H1 (cell line): Measurements from ENCODE around the gene PDF. TPM values are rescaled to one million over a fixed set of nuclear protein-coding genes. Genes with fewer than 3 reads are reported as not detected.

Experiments used
- CTCF ChIA-PET: fragments of 300-600 bp; sonication (Branson Sonifier 250); formaldehyde crosslinking; loops from one replicate; lab custom pipeline; 2021; ENCODE audit not compliant: partially characterized antibody; lab: Charles Lee
- POLR2A ChIA-PET: fragments of 300-600 bp; sonication (Branson Sonifier 250); formaldehyde crosslinking; loops from one replicate; lab custom pipeline; 2021; ENCODE audit warnings: inconsistent platforms; ENCODE audit not compliant: partially characterized antibody; lab: Charles Lee
- DNase-seq, 2 experiments: peaks; one replicate each; pipeline versions ENCODE4 v3.0.0 to v3.0.0-alpha.2; 2010 to 2022; ENCODE audit warnings: low spot score in 2 of 2, low read depth in 1 of 2, mixed read lengths in 1 of 2
- FAIRE-seq: peaks from 2 replicates; lab custom pipeline; 2011; peaks lifted over from hg19 to GRCh38; lab: Jason Lieb, UNC
- H2AFZ ChIP-seq: 2 replicates; pipeline ENCODE4 v1.8.1; 2012; ENCODE audit warnings: low read length, inconsistent platforms
- H2AK5ac ChIP-seq: 2 replicates; pipeline ENCODE4 v1.6.1; 2013; ENCODE audit warnings: low read depth, low read length
- H2BK120ac ChIP-seq: replicated peaks from 2 replicates; pipeline ENCODE3; 2013; ENCODE audit warnings: low read depth, low read length, inconsistent platforms
- H2BK12ac ChIP-seq: 2 replicates; pipeline ENCODE4 v1.6.1; 2013; ENCODE audit warnings: low read depth, low read length
- H2BK15ac ChIP-seq: 2 replicates; pipeline ENCODE4 v1.6.1; 2013; ENCODE audit warnings: low read length
- H2BK20ac ChIP-seq: 2 replicates; pipeline ENCODE4 v1.6.1; 2013; ENCODE audit warnings: low read length
- H2BK5ac ChIP-seq: 2 replicates; pipeline ENCODE4 v1.6.1; 2013; ENCODE audit warnings: low read depth, low read length
- H3K14ac ChIP-seq: 2 replicates; pipeline ENCODE4 v1.6.1; 2013; ENCODE audit warnings: inconsistent platforms; ENCODE audit not compliant: insufficient read length
- H3K18ac ChIP-seq: 2 replicates; pipeline ENCODE4 v1.6.1; 2013; ENCODE audit warnings: low read length; ENCODE audit errors: extremely low read depth
- H3K23ac ChIP-seq: 2 replicates; pipeline ENCODE4 v1.6.1; 2013; ENCODE audit warnings: inconsistent platforms; ENCODE audit not compliant: insufficient read length
- H3K23me2 ChIP-seq: 2 replicates; pipeline ENCODE4 v1.6.1; 2013; ENCODE audit warnings: low read depth, low read length
- H3K27ac ChIP-seq: 2 replicates; pipeline ENCODE4 v1.6.1; 2011; ENCODE audit warnings: low read depth, low read length, inconsistent platforms
- H3K27me3 ChIP-seq, 4 experiments: replicated peaks in 1 of 4; 1 replicate in 1 of 4; 2 replicates in 3 of 4; pipeline versions ENCODE4 v1.6.1 to v1.8.1; 2011 to 2013; ENCODE audit warnings: low read length in 3 of 4, mild to moderate bottlenecking in 3 of 4, inconsistent platforms in 2 of 4, mixed read lengths in 2 of 4, moderate library complexity in 1 of 4; ENCODE audit not compliant: control insufficient read depth in 3 of 4, insufficient read depth in 3 of 4; ENCODE audit errors: extremely low read depth in 1 of 4
- H3K36me3 ChIP-seq, 4 experiments: 2 replicates each; pipeline versions ENCODE4 v1.6.1 to v1.8.1; 2011 to 2013; ENCODE audit warnings: mild to moderate bottlenecking in 4 of 4, low read length in 3 of 4, moderate library complexity in 2 of 4, control low read depth in 1 of 4, inconsistent platforms in 1 of 4; ENCODE audit not compliant: insufficient read depth in 4 of 4, control insufficient read depth in 2 of 4
- H3K4ac ChIP-seq: replicated peaks from 2 replicates; pipeline ENCODE3; 2013; ENCODE audit warnings: low read length, low read depth, mixed read lengths, inconsistent platforms; ENCODE audit not compliant: insufficient read length
- H3K4me1 ChIP-seq, 4 experiments: replicated peaks in 1 of 4; 1 replicate in 1 of 4; 2 replicates in 3 of 4; pipeline versions ENCODE4 v1.6.1 to v1.8.1; 2011 to 2013; ENCODE audit warnings: low read length in 3 of 4, inconsistent platforms in 2 of 4, mixed read lengths in 1 of 4; ENCODE audit not compliant: insufficient read depth in 4 of 4, control insufficient read depth in 3 of 4
- H3K4me2 ChIP-seq, 2 experiments: 2 replicates each; pipeline versions ENCODE4 v1.6.1 to v1.8.1; 2011 to 2013; ENCODE audit warnings: low read depth in 2 of 2, low read length in 2 of 2, control low read depth in 1 of 2, inconsistent platforms in 1 of 2, mild to moderate bottlenecking in 1 of 2; ENCODE audit not compliant: insufficient read depth in 1 of 2
- H3K4me3 ChIP-seq, 4 experiments: fragments of 200-600, 300-600 bp in 1 of 4; sonication (generic), shearing (Covaris generic), sonication (Bioruptor Twin) in 1 of 4; 2 replicates each; pipeline versions ENCODE4 v1.5.1 to v1.8.1; 2011 to 2016; ENCODE audit warnings: low read length in 4 of 4, low read depth in 3 of 4, control low read depth in 2 of 4, inconsistent platforms in 2 of 4, mild to moderate bottlenecking in 2 of 4, mixed read lengths in 1 of 4, moderate library complexity in 1 of 4; ENCODE audit not compliant: insufficient read depth in 2 of 4; ENCODE audit errors: extremely low read depth in 1 of 4
- H3K56ac ChIP-seq: replicated peaks from 2 replicates; pipeline ENCODE3; 2013; ENCODE audit warnings: low read depth, mild to moderate bottlenecking, mixed read lengths, low read length, inconsistent platforms; ENCODE audit not compliant: insufficient read length
- H3K79me1 ChIP-seq: 2 replicates; pipeline ENCODE4 v1.6.1; 2013; ENCODE audit warnings: low read depth, low read length, control low read depth
- H3K79me2 ChIP-seq, 2 experiments: 2 replicates each; pipeline versions ENCODE4 v1.6.1 to v1.8.1; 2012 to 2013; ENCODE audit warnings: low read length in 2 of 2, mild to moderate bottlenecking in 2 of 2, inconsistent platforms in 1 of 2; ENCODE audit not compliant: insufficient read depth in 2 of 2, control insufficient read depth in 1 of 2
- H3K9ac ChIP-seq, 4 experiments: replicated peaks in 1 of 4; 1 replicate in 1 of 4; 2 replicates in 3 of 4; pipeline versions ENCODE4 v1.6.1 to v1.8.1; 2011 to 2013; ENCODE audit warnings: low read depth in 3 of 4, low read length in 3 of 4, control low read depth in 2 of 4, mild to moderate bottlenecking in 2 of 4, moderate library complexity in 2 of 4, inconsistent platforms in 1 of 4; ENCODE audit errors: extremely low read depth in 1 of 4
- H3K9me3 ChIP-seq, 2 experiments: 2 replicates each; pipeline versions ENCODE4 v1.6.1 to v1.8.1; 2012 to 2013; ENCODE audit warnings: mild to moderate bottlenecking in 2 of 2, moderate library complexity in 2 of 2, control low read depth in 1 of 2, inconsistent platforms in 1 of 2, low read depth in 1 of 2, low read length in 1 of 2, mixed read lengths in 1 of 2; ENCODE audit not compliant: insufficient read depth in 2 of 2
- H4K20me1 ChIP-seq, 2 experiments: replicated peaks in 1 of 2; 2 replicates each; pipeline versions ENCODE3 to v1.8.1; 2011 to 2013; ENCODE audit warnings: inconsistent platforms in 2 of 2, low read length in 2 of 2, mild to moderate bottlenecking in 1 of 2; ENCODE audit not compliant: insufficient read depth in 2 of 2, control insufficient read depth in 1 of 2
- H4K5ac ChIP-seq: 2 replicates; pipeline ENCODE4 v1.6.1; 2013; ENCODE audit warnings: low read length, low read depth, mixed read lengths, inconsistent platforms; ENCODE audit not compliant: insufficient read length
- H4K8ac ChIP-seq: 2 replicates; pipeline ENCODE4 v1.8.0; 2013; ENCODE audit warnings: mild to moderate bottlenecking, moderate library complexity, low read length, inconsistent platforms; ENCODE audit not compliant: insufficient read depth; ENCODE audit errors: extremely low read depth
- H4K91ac ChIP-seq: replicated peaks from 2 replicates; pipeline ENCODE3; 2013; ENCODE audit warnings: low read length, mixed read lengths, inconsistent platforms; ENCODE audit not compliant: insufficient read length
- ATF2 ChIP-seq: IDR thresholded peaks from 2 replicates; pipeline ENCODE4 v1.6.1; 2012; ENCODE audit warnings: low read length, inconsistent platforms
- CBX8 ChIP-seq: fragments of 300-800, 300-1000 bp; sonication (generic); IDR thresholded peaks from 2 replicates; pipeline ENCODE4 v1.7.1; 2016; ENCODE audit warnings: low read depth, low read length, borderline replicate concordance
- JUND ChIP-seq: IDR thresholded peaks from 2 replicates; pipeline ENCODE4 v1.6.1; 2011; ENCODE audit warnings: mild to moderate bottlenecking, improper control_type of control experiment, low read length
- KDM4A ChIP-seq: IDR thresholded peaks from one replicate; pipeline ENCODE4 v1.7.1; 2012; ENCODE audit warnings: low read depth, mild to moderate bottlenecking, moderate library complexity, low read length, inconsistent platforms; ENCODE audit not compliant: severe bottlenecking
- RAD21 ChIP-seq, 2 experiments: IDR thresholded peaks in 1 of 2; conservative IDR thresholded peaks in 1 of 2; 2 replicates each; pipeline ENCODE4 v1.6.1; 2011; ENCODE audit warnings: low read depth in 2 of 2, low read length in 2 of 2, improper control_type of control experiment in 1 of 2, inconsistent platforms in 1 of 2, mild to moderate bottlenecking in 1 of 2, moderate library complexity in 1 of 2
- SIN3A ChIP-seq, 2 experiments: IDR thresholded peaks in 1 of 2; conservative IDR thresholded peaks in 1 of 2; 2 replicates each; pipeline ENCODE4 v1.6.1; 2011 to 2012; ENCODE audit warnings: low read length in 2 of 2, improper control_type of control experiment in 1 of 2, low read depth in 1 of 2, mild to moderate bottlenecking in 1 of 2
- SP2 ChIP-seq: IDR thresholded peaks from 2 replicates; pipeline ENCODE4 v1.6.1; 2012; ENCODE audit warnings: mild to moderate bottlenecking, low read length, inconsistent platforms
- TEAD4 ChIP-seq: IDR thresholded peaks from 2 replicates; pipeline ENCODE4 v1.6.1; 2012; ENCODE audit warnings: low read depth, low read length, inconsistent platforms, mixed read lengths
- ZNF274 ChIP-seq: IDR thresholded peaks from 2 replicates; pipeline ENCODE4 v1.7.0; 2012; ENCODE audit warnings: low read length, borderline replicate concordance; ENCODE audit errors: extremely low read depth
- WGBS, 2 experiments: shearing (Covaris generic) in 1 of 2; methylation state at CpG; one replicate each; pipeline versions ENCODE4 v1.1.6 to v1.1.7; 2013 to 2015; ENCODE audit warnings: low lambda C conversion rate in 2 of 2, mixed read lengths in 2 of 2, inconsistent platforms in 1 of 2, low coverage in 1 of 2, missing lambda C conversion rate in 1 of 2; ENCODE audit not compliant: insufficient replicate concordance in 2 of 2, insufficient coverage in 1 of 2, insufficient read length in 1 of 2; ENCODE audit errors: extremely low coverage in 1 of 2, missing lambda C conversion rate in 1 of 2; 5-methylcytosine and 5-hydroxymethylcytosine counted together
- polyA plus RNA-seq, 7 experiments: library from polyadenylated mRNA; depleted of rRNA in 3 of 7; stranded (reverse) in 5 of 7; unstranded in 2 of 7; fragments of >200 nt in 5 of 7; fragments of 200-250 nt in 2 of 7; gene quantifications; 1 replicate in 5 of 7; 2 replicates in 1 of 7; 4 replicates in 1 of 7; pipeline versions ENCODE4 v1.2.1 to v1.2.3, GENCODE V29; 2011 to 2013; ENCODE audit warnings: missing spikeins in 2 of 7, mixed read lengths in 2 of 7
- total RNA-seq: library from RNA; stranded (reverse); fragmentation: NEBNext Ultra II Directional; extraction: Animal tissue kit (Norgen Biotek cat#: 25700); gene quantifications from 2 replicates; pipeline ENCODE4 v1.2.1, GENCODE V29; 2021

The PDF gene
- total and polyA plus RNA-seq, 2 of the 8 experiments (the other 6 are each of a cell fraction or from before 2014, with no cell fraction given) = 17.7 to 23.9 TPM

DNA sequence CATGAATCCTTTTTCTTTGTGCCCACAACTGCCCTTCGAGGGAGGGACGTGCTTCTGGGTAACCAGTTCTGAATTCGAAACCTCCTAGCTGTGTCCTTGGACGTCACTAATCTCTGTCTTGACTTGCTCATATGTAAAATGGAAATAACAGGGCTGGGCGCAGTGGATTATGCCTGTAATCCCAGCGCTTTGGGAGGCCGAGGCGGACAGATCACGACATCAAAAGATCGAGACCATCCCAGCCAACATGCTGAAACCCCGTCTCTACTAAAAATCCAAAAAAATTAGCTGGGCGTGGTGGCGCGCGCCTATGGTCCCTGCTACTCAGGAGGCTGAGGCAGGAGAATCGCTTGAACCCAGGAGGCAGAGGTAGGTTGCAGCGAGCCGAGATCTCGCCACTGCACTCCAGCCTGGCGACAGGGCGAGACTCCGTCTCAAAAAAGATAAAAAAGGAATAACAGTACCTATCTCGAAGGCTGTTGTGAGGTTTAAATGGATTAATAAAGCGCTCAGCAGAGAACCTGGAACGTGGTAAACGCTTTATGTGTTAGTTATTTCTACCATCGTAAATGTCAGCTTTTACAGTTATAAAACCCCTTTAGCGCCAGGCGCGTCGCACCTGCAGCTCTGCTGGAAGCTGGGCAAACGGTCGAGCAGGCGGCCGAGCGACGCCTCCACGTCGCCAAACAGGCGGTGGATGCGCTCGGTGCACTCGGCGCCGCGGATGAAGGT, 8.3 kb upstream of the PDF start:
- Histone ChIP-seq H3K79me1 (peaks cover 6% of the 10 kb centered on the region; the same call in 1 of the 2 replicates), H3K27me3 (no peaks in the 10 kb centered on the region), H3K27ac (peak overlapping the region; percentile 81; the same call in 1 of the 2 replicates), H3K56ac (no peak overlapping the region), H3K4me2 (peak overlapping the region; percentile 61 to 87), H3K9me3 (no peaks in the 10 kb centered on the region), H3K36me3 (peaks cover 33 to 55% (median 40%) of the 10 kb centered on the region in 4 experiments), H2BK20ac (no peak overlapping the region), H3K23me2 (peaks cover 5% of the 10 kb centered on the region; the same call in 1 of the 2 replicates), H4K20me1 (peaks cover 2 to 3% of the 10 kb centered on the region in 2 experiments), H2BK5ac (peak overlapping the region; percentile 77), H3K9ac (peak overlapping the region; percentile 29 to 93 (median 92)), H2BK120ac (no peak overlapping the region), H3K4me1 (peaks cover 0 to 9% (median 3%) of the 10 kb centered on the region in 4 experiments; a peak in 4 of 7 replicates), H2BK15ac (no peak overlapping the region), H4K8ac (peak overlapping the region; percentile 92), H2AFZ (0 out of 2 replicates have a peak overlapping the region, but pooled peaks have one; percentile 53), H2BK12ac (no peak overlapping the region), H3K18ac (no peak overlapping the region), H3K4me3 (peak overlapping the region; percentile 71 to 98 (median 92)), H3K23ac (no peak overlapping the region), H2AK5ac (no peak overlapping the region; the same call in 1 of the 2 replicates), H3K79me2 (peaks cover 12 to 43% of the 10 kb centered on the region in 2 experiments), H4K5ac (no peak overlapping the region), H4K91ac (peak overlapping the region; percentile 66), H3K4ac (peak overlapping the region; percentile 63), H3K14ac (no peak overlapping the region)
- DNase-seq = no peak
- 25% methylated on average over 46 of the region's 46 CpGs; no CpG with 5 or more reads in 1 of the 2 experiments for WGBS, 2 experiments
- CTCF ChIA-PET = interaction anchor here (0.8 to 2.0 kb wide), 5 partner anchors 9 to 27 kb away, joined by 3 to 10 read pairs (median 4); no protein-coding TSS in a partner anchor
- POLR2A ChIA-PET = interaction anchor here (0.6 to 29.8 kb wide), 7 partner anchors 10 to 546 kb away, joined by 3 to 497 read pairs (median 7); partner anchors contain the start of genes CYB5B, PDF, SNTB2 and TMED6
- FAIRE-seq = no peak
- TF ChIP-seq CBX8 (no peak), ZNF274 (no peak), KDM4A (no peak), JUND (no peak), SP2 (no peak), SIN3A (conservative IDR thresholded peaks at IDR 0.05 in 1 of 2, IDR thresholded peaks at IDR 0.05 in 1 of 2; ENCODE audit: low read depth in 1 of 2, low read length in 2 of 2) (no peak), TEAD4 (no peak), RAD21 (IDR thresholded peaks at IDR 0.05 in 1 of 2, conservative IDR thresholded peaks at IDR 0.05 in 1 of 2; ENCODE audit: low read depth in 2 of 2, low read length in 2 of 2) (no peak), ATF2 (no peak)
